ENCODE results near the gene SORCS1.

The SORCS1 gene

GRCh38 chr10:107164992-107165391 lies 486 bp upstream of the SORCS1 start:
- H3K36me3 ChIP-seq (replicated peaks; ENCODE audit: insufficient read depth, low read length), result no peaks in the 10 kb centered on the region
- no peaks in the 10 kb centered on the region for H3K9me3 ChIP-seq (replicated peaks; ENCODE audit: insufficient read depth, low read length)
- H3K4me2 ChIP-seq (ENCODE audit: low read depth, low read length), result no peak overlapping the region
- H3K27me3 ChIP-seq (replicated peaks; ENCODE audit: insufficient read depth, low read length), result no peaks in the 10 kb centered on the region
- H3F3A ChIP-seq (ENCODE audit: insufficient read depth, low read length), result no peaks in the 10 kb centered on the region
- H3K4me3 ChIP-seq (ENCODE audit: low read length), result no peak overlapping the region
- H4K20me1 ChIP-seq (ENCODE audit: insufficient read depth, low read length), result no peaks in the 10 kb centered on the region
- no peaks in the 10 kb centered on the region for H3K4me1 ChIP-seq (ENCODE audit: low read length)
- no peak overlapping the region for H3K9ac ChIP-seq (ENCODE audit: low read length)
- no peak overlapping the region for H2AFZ ChIP-seq (ENCODE audit: low read length)
- no peaks in the 10 kb centered on the region for H3K9me2 ChIP-seq (replicated peaks; ENCODE audit: insufficient read depth, low read length)
- no peak for DNase-seq
- H3K79me2 ChIP-seq (ENCODE audit: low read length), result no peaks in the 10 kb centered on the region
- no peak overlapping the region for H3K27ac ChIP-seq (ENCODE audit: low read length)
- TF ChIP-seq EZH2phosphoT487 (IDR thresholded peaks at IDR 0.05; ENCODE audit: low read length) (no peak), EZH2 (optimal IDR thresholded peaks at IDR 0.05; ENCODE audit: low read depth, low read length) (no peak)
- TF ChIP-seq, protein P1, sequence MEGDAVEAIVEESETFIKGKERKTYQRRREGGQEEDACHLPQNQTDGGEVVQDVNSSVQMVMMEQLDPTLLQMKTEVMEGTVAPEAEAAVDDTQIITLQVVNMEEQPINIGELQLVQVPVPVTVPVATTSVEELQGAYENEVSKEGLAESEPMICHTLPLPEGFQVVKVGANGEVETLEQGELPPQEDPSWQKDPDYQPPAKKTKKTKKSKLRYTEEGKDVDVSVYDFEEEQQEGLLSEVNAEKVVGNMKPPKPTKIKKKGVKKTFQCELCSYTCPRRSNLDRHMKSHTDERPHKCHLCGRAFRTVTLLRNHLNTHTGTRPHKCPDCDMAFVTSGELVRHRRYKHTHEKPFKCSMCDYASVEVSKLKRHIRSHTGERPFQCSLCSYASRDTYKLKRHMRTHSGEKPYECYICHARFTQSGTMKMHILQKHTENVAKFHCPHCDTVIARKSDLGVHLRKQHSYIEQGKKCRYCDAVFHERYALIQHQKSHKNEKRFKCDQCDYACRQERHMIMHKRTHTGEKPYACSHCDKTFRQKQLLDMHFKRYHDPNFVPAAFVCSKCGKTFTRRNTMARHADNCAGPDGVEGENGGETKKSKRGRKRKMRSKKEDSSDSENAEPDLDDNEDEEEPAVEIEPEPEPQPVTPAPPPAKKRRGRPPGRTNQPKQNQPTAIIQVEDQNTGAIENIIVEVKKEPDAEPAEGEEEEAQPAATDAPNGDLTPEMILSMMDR (IDR thresholded peaks at IDR 0.05; ENCODE audit: low read length), result no peak

DNA sequence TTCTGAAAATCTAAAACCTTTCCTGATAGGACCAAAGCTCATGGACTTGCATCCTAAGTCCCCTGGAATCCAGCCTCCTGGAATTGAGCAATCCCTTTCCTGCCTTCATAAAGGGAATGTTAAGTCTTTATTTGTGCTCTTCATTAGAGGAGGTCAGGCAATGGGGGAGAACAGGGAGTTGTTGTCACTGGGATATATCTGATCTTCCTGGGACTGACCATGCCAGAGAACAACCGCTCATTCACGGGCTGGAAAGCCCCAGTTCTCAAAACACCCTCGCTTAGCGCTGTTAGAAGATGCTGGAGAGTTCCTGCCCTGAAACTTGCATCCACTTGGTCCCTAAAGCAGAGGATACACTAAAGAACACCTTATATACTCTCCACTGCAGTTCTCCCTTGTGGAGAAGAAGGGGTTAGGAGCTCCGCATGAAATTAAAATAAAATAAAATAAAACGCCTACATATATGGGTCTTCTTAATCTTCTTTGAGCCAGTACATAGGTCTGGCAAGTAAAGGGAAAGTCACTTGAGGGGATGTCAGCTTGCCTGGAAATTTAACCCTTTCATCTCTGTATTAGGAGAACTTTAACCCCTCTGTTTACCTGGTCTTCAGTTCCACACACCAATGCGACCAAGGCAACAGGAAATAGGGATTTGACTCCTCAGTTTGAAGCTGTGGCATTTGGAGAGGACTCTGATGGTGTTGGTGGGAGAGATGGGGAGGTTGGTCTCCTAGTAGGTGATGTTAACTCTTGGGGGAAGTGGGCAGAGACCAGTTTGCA lies 1.2 kb downstream of the SORCS1 start:
- Histone ChIP-seq H2AFZ (ENCODE audit: low read length) (no peak overlapping the region), H3K9me3 (replicated peaks; ENCODE audit: insufficient read depth, low read length) (no peaks in the 10 kb centered on the region), H3K4me2 (ENCODE audit: low read depth, low read length) (no peak overlapping the region)

GRCh38 chr10:107160866-107161265 lies 3.6 kb downstream of the SORCS1 start:
- H3K4me2 ChIP-seq (ENCODE audit: low read depth, low read length), result no peak overlapping the region
- no peak overlapping the region for H2AFZ ChIP-seq (ENCODE audit: low read length)
- no peaks in the 10 kb centered on the region for H4K20me1 ChIP-seq (ENCODE audit: insufficient read depth, low read length)
- no peaks in the 10 kb centered on the region for H3K4me1 ChIP-seq (ENCODE audit: low read length)
- no peak for TF ChIP-seq EZH2 (optimal IDR thresholded peaks at IDR 0.05; ENCODE audit: low read depth, low read length)
- TF ChIP-seq, protein P1 (IDR thresholded peaks at IDR 0.05; ENCODE audit: low read length), result no peak
- no peak overlapping the region for H3K4me3 ChIP-seq (ENCODE audit: low read length)
- H3K9me3 ChIP-seq (replicated peaks; ENCODE audit: insufficient read depth, low read length), result no peaks in the 10 kb centered on the region
- no peak overlapping the region for H3K27ac ChIP-seq (ENCODE audit: low read length)
- no peaks in the 10 kb centered on the region for H3K36me3 ChIP-seq (replicated peaks; ENCODE audit: insufficient read depth, low read length)
- H3F3A ChIP-seq (ENCODE audit: insufficient read depth, low read length), result no peaks in the 10 kb centered on the region
- H3K79me2 ChIP-seq (ENCODE audit: low read length), result no peaks in the 10 kb centered on the region
- no peaks in the 10 kb centered on the region for H3K27me3 ChIP-seq (replicated peaks; ENCODE audit: insufficient read depth, low read length)
- no peak for DNase-seq
- H3K9me2 ChIP-seq (replicated peaks; ENCODE audit: insufficient read depth, low read length), result no peaks in the 10 kb centered on the region
- H3K9ac ChIP-seq (ENCODE audit: low read length), result no peak overlapping the region

More for the DNA sequence above, 1.2 kb downstream of the SORCS1 start:
- no peak overlapping the region for H3K9ac ChIP-seq (ENCODE audit: low read length)
- no peaks in the 10 kb centered on the region for H3K79me2 ChIP-seq (ENCODE audit: low read length)
- DNase-seq, result no peak
- H4K20me1 ChIP-seq (ENCODE audit: insufficient read depth, low read length), result no peaks in the 10 kb centered on the region
- H3K9me2 ChIP-seq (replicated peaks; ENCODE audit: insufficient read depth, low read length), result no peaks in the 10 kb centered on the region
- TF ChIP-seq, protein P1 (IDR thresholded peaks at IDR 0.05; ENCODE audit: low read length), result no peak
- TF ChIP-seq EZH2 (optimal IDR thresholded peaks at IDR 0.05; ENCODE audit: low read depth, low read length), result no peak
- TF ChIP-seq EZH2phosphoT487 (IDR thresholded peaks at IDR 0.05; ENCODE audit: low read length), result no peak
- H3K4me1 ChIP-seq (ENCODE audit: low read length), result no peaks in the 10 kb centered on the region
- H3K27ac ChIP-seq (ENCODE audit: low read length), result no peak overlapping the region
- no peak overlapping the region for H3K4me3 ChIP-seq (ENCODE audit: low read length)
- H3F3A ChIP-seq (ENCODE audit: insufficient read depth, low read length), result no peaks in the 10 kb centered on the region
- H3K27me3 ChIP-seq (replicated peaks; ENCODE audit: insufficient read depth, low read length), result no peaks in the 10 kb centered on the region
- no peaks in the 10 kb centered on the region for H3K36me3 ChIP-seq (replicated peaks; ENCODE audit: insufficient read depth, low read length)
